ENCODE measurements around the gene DCAF8. TPM values are rescaled to one million over a fixed set of nuclear protein-coding genes. Genes with fewer than 3 reads are reported as not detected.

Gene DCAF8
- total RNA-seq, 1 experiment from 2014 or later = 181 TPM

DNA sequence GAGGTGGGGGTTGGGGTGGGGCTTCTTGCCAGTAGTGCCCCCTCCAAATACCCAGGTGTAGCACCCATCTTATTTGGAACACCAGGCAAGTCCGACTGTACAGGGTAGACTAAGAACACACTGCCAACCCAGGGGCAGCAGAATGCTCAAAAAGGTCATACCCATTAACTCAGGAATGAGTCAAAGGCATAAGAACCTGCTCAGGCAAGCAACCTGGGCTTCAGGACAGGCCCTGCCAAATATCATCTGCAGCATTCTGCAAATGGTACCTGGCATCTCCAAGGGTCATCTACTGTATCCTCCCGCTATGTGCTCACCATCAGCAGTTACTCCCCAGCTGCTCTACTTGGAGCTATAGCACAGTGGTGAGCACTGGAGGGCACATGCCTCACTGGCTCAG lies 37.7 kb downstream of the DCAF8 start:
- Mint-ChIP-seq H3K4me3 (ENCODE audit: unreplicated experiment) (no peak overlapping the region), H3K4me1 (ENCODE audit: insufficient read depth, unreplicated experiment) (peaks cover 7% of the 10 kb centered on the region), H3K27me3 (ENCODE audit: insufficient read depth, unreplicated experiment) (no peaks in the 10 kb centered on the region), H3K27ac (ENCODE audit: low read depth, unreplicated experiment) (no peak overlapping the region), H3K9me3 (ENCODE audit: unreplicated experiment) (no peaks in the 10 kb centered on the region), H3K36me3 (ENCODE audit: insufficient read depth, unreplicated experiment) (peaks cover 18% of the 10 kb centered on the region)
- ChIA-PET POLR2A (interaction anchor here (0.6 to 2.4 kb wide), 4 partner anchors 9 to 18 kb away, joined by 3 to 13 read pairs (median 3); no protein-coding TSS in a partner anchor), CTCF (interaction anchor here (0.7 to 6.4 kb wide), 9 partner anchors 14 to 146 kb away, joined by 3 to 104 read pairs (median 4); no protein-coding TSS in a partner anchor)
- no TSS peak for BruUV-seq (replicated peaks)
- no peak for DNase-seq (ENCODE audit: unreplicated experiment)
- TF ChIP-seq, protein P1, sequence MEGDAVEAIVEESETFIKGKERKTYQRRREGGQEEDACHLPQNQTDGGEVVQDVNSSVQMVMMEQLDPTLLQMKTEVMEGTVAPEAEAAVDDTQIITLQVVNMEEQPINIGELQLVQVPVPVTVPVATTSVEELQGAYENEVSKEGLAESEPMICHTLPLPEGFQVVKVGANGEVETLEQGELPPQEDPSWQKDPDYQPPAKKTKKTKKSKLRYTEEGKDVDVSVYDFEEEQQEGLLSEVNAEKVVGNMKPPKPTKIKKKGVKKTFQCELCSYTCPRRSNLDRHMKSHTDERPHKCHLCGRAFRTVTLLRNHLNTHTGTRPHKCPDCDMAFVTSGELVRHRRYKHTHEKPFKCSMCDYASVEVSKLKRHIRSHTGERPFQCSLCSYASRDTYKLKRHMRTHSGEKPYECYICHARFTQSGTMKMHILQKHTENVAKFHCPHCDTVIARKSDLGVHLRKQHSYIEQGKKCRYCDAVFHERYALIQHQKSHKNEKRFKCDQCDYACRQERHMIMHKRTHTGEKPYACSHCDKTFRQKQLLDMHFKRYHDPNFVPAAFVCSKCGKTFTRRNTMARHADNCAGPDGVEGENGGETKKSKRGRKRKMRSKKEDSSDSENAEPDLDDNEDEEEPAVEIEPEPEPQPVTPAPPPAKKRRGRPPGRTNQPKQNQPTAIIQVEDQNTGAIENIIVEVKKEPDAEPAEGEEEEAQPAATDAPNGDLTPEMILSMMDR (IDR thresholded peaks at IDR 0.05; ENCODE audit: unreplicated experiment) = no peak
- intact Hi-C loops (cut with micrococcal nuclease) = no loop called here

DNA sequence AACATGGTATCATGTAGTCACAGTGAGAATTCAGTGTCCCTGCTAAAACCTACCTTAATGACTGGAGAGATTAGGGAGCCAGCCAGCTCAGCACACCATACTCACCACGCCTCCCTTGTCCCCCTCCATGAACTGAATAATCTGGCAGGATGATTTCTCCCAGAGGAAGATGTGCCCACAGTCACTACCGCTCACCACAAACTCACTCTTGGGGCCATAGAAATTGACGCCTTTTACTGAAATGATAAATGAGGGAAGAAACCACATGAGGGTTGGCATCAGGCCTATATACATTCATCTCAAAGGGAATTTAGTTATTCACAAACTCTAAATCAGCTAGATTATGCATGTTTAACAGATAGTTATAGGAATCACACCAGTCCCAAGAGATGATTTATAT lies 39.8 kb downstream of the DCAF8 start:
- H3K9me3 Mint-ChIP-seq (ENCODE audit: unreplicated experiment) = no peaks in the 10 kb centered on the region
- no peak overlapping the region for H3K4me3 Mint-ChIP-seq (ENCODE audit: unreplicated experiment)
- no TSS peak for BruUV-seq (replicated peaks)
- TF ChIP-seq, protein P1 (IDR thresholded peaks at IDR 0.05; ENCODE audit: unreplicated experiment) = no peak
- ChIA-PET POLR2A (interaction anchor here (1.1 to 1.2 kb wide), 2 partner anchors 14 to 20 kb away, joined by 3 read pairs; no protein-coding TSS in a partner anchor), CTCF (interaction anchor here (0.9 to 7.1 kb wide), 8 partner anchors 16 to 137 kb away, joined by 3 to 243 read pairs (median 74); partner anchors contain the start of genes CASQ1 and PEA15)
- no peaks in the 10 kb centered on the region for H3K27me3 Mint-ChIP-seq (ENCODE audit: insufficient read depth, unreplicated experiment)
- intact Hi-C loops (cut with micrococcal nuclease) = no loop called here
- no peak overlapping the region for H3K27ac Mint-ChIP-seq (ENCODE audit: low read depth, unreplicated experiment)
- peaks cover 7% of the 10 kb centered on the region for H3K4me1 Mint-ChIP-seq (ENCODE audit: insufficient read depth, unreplicated experiment)
- no peak for DNase-seq (ENCODE audit: unreplicated experiment)
- H3K36me3 Mint-ChIP-seq (ENCODE audit: insufficient read depth, unreplicated experiment) = peaks cover 8% of the 10 kb centered on the region

DNA sequence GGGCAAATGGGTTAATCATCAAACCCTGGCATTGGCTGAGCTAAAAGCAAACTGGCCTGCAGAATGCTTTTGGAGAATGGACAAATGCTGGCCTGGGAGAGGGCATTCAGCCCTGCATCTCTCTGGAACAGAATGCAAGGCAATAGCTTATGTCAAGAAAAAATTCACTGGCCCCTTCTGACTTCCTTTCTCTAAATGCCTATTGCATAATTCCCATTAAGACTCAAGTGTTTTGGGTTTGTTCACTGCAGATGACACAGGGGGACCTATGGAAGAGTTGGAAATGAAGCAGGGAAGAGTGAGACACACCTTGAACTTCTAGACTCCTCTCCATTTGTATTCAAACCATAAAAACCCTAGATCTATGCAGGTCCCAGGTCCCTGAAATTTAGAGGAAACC lies 41.3 kb downstream of the DCAF8 start:
- H3K27ac Mint-ChIP-seq (ENCODE audit: low read depth, unreplicated experiment) = no peak overlapping the region
- no TSS peak for BruUV-seq (replicated peaks)
- peaks cover 18% of the 10 kb centered on the region for H3K36me3 Mint-ChIP-seq (ENCODE audit: insufficient read depth, unreplicated experiment)
- DNase-seq (ENCODE audit: unreplicated experiment) = no peak
- no peak overlapping the region for H3K4me3 Mint-ChIP-seq (ENCODE audit: unreplicated experiment)
- peaks cover 7% of the 10 kb centered on the region for H3K4me1 Mint-ChIP-seq (ENCODE audit: insufficient read depth, unreplicated experiment)
- H3K27me3 Mint-ChIP-seq (ENCODE audit: insufficient read depth, unreplicated experiment) = no peaks in the 10 kb centered on the region
- TF ChIP-seq, protein P1 (IDR thresholded peaks at IDR 0.05; ENCODE audit: unreplicated experiment) = no peak
- intact Hi-C loops (cut with micrococcal nuclease) = no loop called here
- ChIA-PET CTCF (interaction anchor here (0.6 to 7.1 kb wide), 18 partner anchors 8 to 156 kb away, joined by 3 to 243 read pairs (median 4); partner anchors contain the start of genes CASQ1 and PEA15), POLR2A (interaction anchor here (1.0 to 3.4 kb wide), 4 partner anchors 8 to 39 kb away, joined by 5 to 18 read pairs (median 11); no protein-coding TSS in a partner anchor)
- no peaks in the 10 kb centered on the region for H3K9me3 Mint-ChIP-seq (ENCODE audit: unreplicated experiment)

DNA sequence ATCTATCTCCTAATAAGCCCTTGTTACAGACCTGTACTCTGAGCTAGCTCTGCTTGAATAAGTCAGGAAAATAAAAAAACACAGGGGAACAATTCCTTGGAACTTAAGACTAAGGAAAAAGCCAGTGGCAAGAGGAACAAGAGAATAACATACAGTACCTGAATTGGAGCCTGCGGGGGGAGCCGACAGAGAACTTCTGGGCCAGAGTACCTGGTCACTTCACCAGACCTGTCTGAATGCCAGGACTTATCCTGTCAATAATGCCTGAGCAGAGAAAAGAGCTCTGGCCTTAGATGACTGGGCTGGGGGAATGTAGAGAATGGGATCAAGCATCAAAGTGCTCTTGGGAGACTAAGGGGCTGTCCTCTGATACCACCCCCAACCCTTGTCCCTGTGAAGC lies 42.0 kb downstream of the DCAF8 start:
- no peak for DNase-seq (ENCODE audit: unreplicated experiment)
- H3K4me1 Mint-ChIP-seq (ENCODE audit: insufficient read depth, unreplicated experiment) = peaks cover 7% of the 10 kb centered on the region
- BruUV-seq (replicated peaks) = no TSS peak
- H3K27me3 Mint-ChIP-seq (ENCODE audit: insufficient read depth, unreplicated experiment) = no peaks in the 10 kb centered on the region
- no peaks in the 10 kb centered on the region for H3K9me3 Mint-ChIP-seq (ENCODE audit: unreplicated experiment)
- TF ChIP-seq, protein P1 (IDR thresholded peaks at IDR 0.05; ENCODE audit: unreplicated experiment) = no peak
- H3K36me3 Mint-ChIP-seq (ENCODE audit: insufficient read depth, unreplicated experiment) = peaks cover 26% of the 10 kb centered on the region
- H3K4me3 Mint-ChIP-seq (ENCODE audit: unreplicated experiment) = no peak overlapping the region
- CTCF ChIA-PET = interaction anchor here (0.6 to 7.1 kb wide), 43 partner anchors 9 to 1520 kb away, joined by 3 to 243 read pairs (median 5); partner anchors contain the start of genes ATP1A2, CASQ1, IGSF8 and PEA15
- H3K27ac Mint-ChIP-seq (ENCODE audit: low read depth, unreplicated experiment) = no peak overlapping the region
- POLR2A ChIA-PET = interaction anchor here (0.6 to 3.4 kb wide), 13 partner anchors 9 to 536 kb away, joined by 3 to 18 read pairs (median 7); partner anchors contain the start of genes IGSF8 and PEX19
- intact Hi-C loops (cut with micrococcal nuclease) = no loop called here

Measured in MCF 10A (cell line).